HG03571 (cell line): ENCODE results near the gene ANO9.

Source experiments
- ATAC-seq: cut with Tn5 transposase; IDR thresholded peaks from one replicate; pipeline ENCODE4 v1.9.1; 2021; ENCODE audit not compliant: unreplicated experiment

ANO9 gene

GRCh38 chr11:441418-442274 lies at the start of gene ANO9:
TSS of gene ANO9 (minus strand) at chr11:442011. CDS start at chr11:441926, 85 bp downstream.
- ATAC-seq: peak; percentile 47

- ATAC-seq: no peak
Measured at GRCh38 chr11:491358-491757, 49.5 kb upstream of the ANO9 start.

- no peak for ATAC-seq
Measured at GRCh38 chr11:490930-491260, 49.1 kb upstream of the ANO9 start.

- ATAC-seq: no peak
Measured at GRCh38 chr11:490186-490929, 48.5 kb upstream of the ANO9 start.

- ATAC-seq: no peak
Measured at GRCh38 chr11:489610-490185, 47.9 kb upstream of the ANO9 start.

GRCh38 chr11:488992-489391 lies 47.2 kb upstream of the ANO9 start:
- ATAC-seq: no peak

- ATAC-seq: no peak
Measured at GRCh38 chr11:488579-488978, 46.8 kb upstream of the ANO9 start.

- no peak for ATAC-seq
Measured at GRCh38 chr11:488062-488461, 46.3 kb upstream of the ANO9 start.

GRCh38 chr11:487571-488021 lies 45.8 kb upstream of the ANO9 start:
- ATAC-seq: no peak

- no peak for ATAC-seq
Measured at GRCh38 chr11:486189-486588, 44.4 kb upstream of the ANO9 start.

GRCh38 chr11:484616-485015 lies 42.8 kb upstream of the ANO9 start:
- ATAC-seq: no peak

- no peak for ATAC-seq
Measured at GRCh38 chr11:479311-479710, 37.5 kb upstream of the ANO9 start.

GRCh38 chr11:477052-477715 lies 35.4 kb upstream of the ANO9 start:
- ATAC-seq: no peak

GRCh38 chr11:476416-476815 lies 34.6 kb upstream of the ANO9 start:
- no peak for ATAC-seq

- ATAC-seq: no peak
Measured at GRCh38 chr11:475941-476340, 34.1 kb upstream of the ANO9 start.

GRCh38 chr11:474914-475506 lies 33.2 kb upstream of the ANO9 start:
- ATAC-seq: no peak

- ATAC-seq: no peak
Measured at GRCh38 chr11:473962-474785, 32.4 kb upstream of the ANO9 start.

- ATAC-seq: no peak
Measured at GRCh38 chr11:473415-473814, 31.6 kb upstream of the ANO9 start.

- no peak for ATAC-seq
Measured at GRCh38 chr11:472816-473215, 31.0 kb upstream of the ANO9 start.

- ATAC-seq: no peak
Measured at GRCh38 chr11:472272-472671, 30.5 kb upstream of the ANO9 start.
